GM18873 (cell line): ENCODE data around the gene ADAMTSL1.
"Not testable (repeated sequence)": the region's sequence is repeated elsewhere in the genome, so short reads cannot be mapped to it uniquely, and the experiment has no call there.

Experiments used
- ATAC-seq: cut with Tn5 transposase; IDR thresholded peaks from one replicate; pipeline ENCODE4 v1.9.1; 2021; ENCODE audit warnings: mild to moderate bottlenecking, moderate library complexity, moderate number of reproducible peaks; ENCODE audit not compliant: unreplicated experiment, low FRiP score

The ADAMTSL1 gene

GRCh38 chr9:18920141-18921084 lies 446.5 kb downstream of the ADAMTSL1 start:
- ATAC-seq, result no peak

GRCh38 chr9:18921366-18922075 lies 447.6 kb downstream of the ADAMTSL1 start:
- no peak for ATAC-seq

GRCh38 chr9:18922161-18922885 lies 448.4 kb downstream of the ADAMTSL1 start:
- ATAC-seq, result no peak

GRCh38 chr9:18923167-18923566 lies 449.2 kb downstream of the ADAMTSL1 start:
- no peak for ATAC-seq

GRCh38 chr9:18923671-18924430 lies 449.9 kb downstream of the ADAMTSL1 start:
- no peak for ATAC-seq

- ATAC-seq, result no peak
Measured at GRCh38 chr9:18925880-18926279, 451.9 kb downstream of the ADAMTSL1 start.

GRCh38 chr9:18926513-18926912 lies 452.6 kb downstream of the ADAMTSL1 start:
- ATAC-seq, result no peak

GRCh38 chr9:18928711-18929110 lies 454.8 kb downstream of the ADAMTSL1 start:
- ATAC-seq, result no peak

- ATAC-seq, result not testable (repeated sequence)
Measured at GRCh38 chr9:18930611-18931010, 456.7 kb downstream of the ADAMTSL1 start.

GRCh38 chr9:18935541-18935940 lies 461.6 kb downstream of the ADAMTSL1 start:
- no peak for ATAC-seq

- ATAC-seq, result no peak
Measured at GRCh38 chr9:18936094-18936871, 462.3 kb downstream of the ADAMTSL1 start.

- no peak for ATAC-seq
Measured at GRCh38 chr9:18939943-18940342, 466.0 kb downstream of the ADAMTSL1 start.

- no peak for ATAC-seq
Measured at GRCh38 chr9:18941060-18941740, 467.2 kb downstream of the ADAMTSL1 start.

GRCh38 chr9:18942801-18943200 lies 468.8 kb downstream of the ADAMTSL1 start:
- ATAC-seq, result no peak

GRCh38 chr9:18947892-18948339 lies 474.0 kb downstream of the ADAMTSL1 start:
- no peak for ATAC-seq

- no peak for ATAC-seq
Measured at GRCh38 chr9:18951936-18952335, 478.0 kb downstream of the ADAMTSL1 start.

- no peak for ATAC-seq
Measured at GRCh38 chr9:18955626-18956025, 481.7 kb downstream of the ADAMTSL1 start.
